HG02610 (cell line): ENCODE measurements around the gene PLA2G12B.
"Not testable (repeated sequence)": the region's sequence is repeated elsewhere in the genome, so short reads cannot be mapped to it uniquely, and the experiment has no call there.

ENCODE experiments used
- ATAC-seq: cut with Tn5 transposase; IDR thresholded peaks from one replicate; pipeline ENCODE4 v1.9.1; 2021; ENCODE audit warnings: mild to moderate bottlenecking, moderate library complexity; ENCODE audit not compliant: unreplicated experiment

The PLA2G12B gene, protein sequence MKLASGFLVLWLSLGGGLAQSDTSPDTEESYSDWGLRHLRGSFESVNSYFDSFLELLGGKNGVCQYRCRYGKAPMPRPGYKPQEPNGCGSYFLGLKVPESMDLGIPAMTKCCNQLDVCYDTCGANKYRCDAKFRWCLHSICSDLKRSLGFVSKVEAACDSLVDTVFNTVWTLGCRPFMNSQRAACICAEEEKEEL

DNA sequence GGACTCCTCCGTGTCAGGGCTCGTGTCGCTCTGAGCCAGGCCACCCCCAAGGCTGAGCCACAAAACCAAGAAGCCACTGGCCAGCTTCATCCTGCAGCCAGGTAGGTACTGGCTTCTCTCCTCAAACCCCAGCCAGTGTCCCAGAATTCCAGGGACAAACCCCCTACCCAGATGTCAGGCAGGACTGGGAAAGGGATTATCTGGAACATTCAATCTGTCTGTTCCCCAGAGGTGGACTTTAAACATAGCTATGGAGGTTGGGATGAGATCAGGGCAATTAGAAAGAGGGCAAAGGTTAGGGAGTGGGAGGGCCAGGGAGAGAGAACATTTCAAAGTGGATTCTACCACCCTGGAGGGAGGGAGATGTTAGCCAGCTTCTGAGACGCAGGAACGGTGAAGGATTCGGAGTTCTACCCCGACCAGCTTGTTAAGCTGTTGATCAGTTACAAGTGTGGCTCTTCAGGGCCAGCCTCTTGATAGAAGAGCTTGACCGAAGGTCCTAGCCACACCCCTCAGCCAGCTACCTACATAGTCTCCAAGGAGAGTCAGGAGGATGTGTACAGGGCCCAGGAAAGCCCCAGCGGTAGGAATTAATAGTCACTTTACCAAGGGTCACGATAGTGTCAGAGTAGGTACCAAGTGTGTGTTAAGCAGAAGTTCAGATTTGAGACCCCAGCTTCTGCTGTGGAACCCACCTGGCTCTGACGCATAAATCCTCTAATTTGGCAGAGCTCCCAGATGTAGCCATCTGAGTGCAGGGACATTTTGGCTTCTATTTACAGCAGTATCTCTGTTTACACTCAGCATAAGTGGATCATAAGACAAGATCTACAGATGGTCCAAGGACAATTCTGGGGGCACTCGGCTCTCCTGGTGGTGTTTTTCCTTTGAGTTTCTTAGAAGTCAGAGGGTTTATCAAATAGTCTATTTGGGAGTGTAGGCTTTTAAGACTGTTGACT, at the start of gene PLA2G12B:
Gene PLA2G12B, minus strand, starts transcription at position 211 of the 959 bp plus-strand sequence. Its CDS starts 121 bp downstream, at position 90.
- no peak for ATAC-seq

DNA sequence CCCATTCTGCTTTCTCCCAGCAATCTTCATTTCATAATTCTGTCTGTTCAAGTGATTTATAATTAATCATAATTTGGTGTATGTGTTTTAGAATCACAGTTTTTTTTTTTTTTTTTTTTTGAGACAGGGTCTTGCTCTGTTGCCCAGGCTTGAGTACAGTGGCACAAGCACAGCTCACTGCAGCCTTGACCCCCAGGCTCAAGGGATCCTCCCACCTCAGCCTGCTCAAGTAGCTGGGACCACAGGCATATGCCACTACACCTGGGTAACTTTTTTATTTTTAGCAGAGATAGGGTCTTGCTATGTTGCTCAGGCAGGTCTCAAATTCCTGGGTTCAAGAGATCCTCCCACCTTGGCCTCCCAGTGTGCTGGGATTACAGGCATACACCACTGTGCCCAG, 49.2 kb upstream of the PLA2G12B start:
- ATAC-seq: no peak

DNA sequence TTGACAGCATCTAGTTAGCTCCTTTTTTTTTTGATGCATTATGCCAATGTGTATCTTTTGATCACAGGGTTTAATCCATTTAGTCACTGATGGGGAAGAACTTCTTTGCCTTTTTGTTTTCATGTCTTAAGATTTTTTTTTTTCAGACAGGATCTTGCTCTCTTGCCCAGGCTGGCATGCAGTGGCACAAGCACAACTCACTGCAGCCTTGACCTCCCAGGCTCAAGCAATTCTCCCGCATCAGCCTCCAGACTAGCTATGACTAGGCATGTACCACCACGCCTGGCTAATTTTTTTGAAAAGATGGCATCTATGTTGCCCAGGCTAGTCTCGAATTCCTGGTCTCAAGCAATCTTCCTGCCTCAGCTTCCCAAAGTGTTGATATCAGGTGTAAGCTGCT, 46.4 kb upstream of the PLA2G12B start:
- no peak for ATAC-seq

DNA sequence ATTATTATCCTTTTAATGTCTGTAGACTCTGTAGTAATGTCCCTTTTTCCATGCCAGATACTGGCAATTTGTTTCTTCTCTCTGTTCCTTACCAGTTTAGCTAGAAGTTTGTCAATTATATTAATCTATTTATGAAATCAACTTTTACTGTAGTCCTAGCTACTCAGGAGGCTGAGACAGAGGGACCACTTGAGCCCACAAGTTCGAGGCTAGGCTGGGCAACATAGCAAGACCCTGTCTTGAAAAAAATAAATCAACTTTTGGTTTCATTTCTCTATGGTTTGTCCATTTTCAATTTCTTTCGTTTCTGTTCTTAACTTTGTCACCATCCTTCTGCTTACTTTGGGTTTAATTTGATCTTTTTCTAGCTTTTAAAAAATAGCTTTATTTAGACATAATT, 42.5 kb upstream of the PLA2G12B start:
- ATAC-seq: no peak

DNA sequence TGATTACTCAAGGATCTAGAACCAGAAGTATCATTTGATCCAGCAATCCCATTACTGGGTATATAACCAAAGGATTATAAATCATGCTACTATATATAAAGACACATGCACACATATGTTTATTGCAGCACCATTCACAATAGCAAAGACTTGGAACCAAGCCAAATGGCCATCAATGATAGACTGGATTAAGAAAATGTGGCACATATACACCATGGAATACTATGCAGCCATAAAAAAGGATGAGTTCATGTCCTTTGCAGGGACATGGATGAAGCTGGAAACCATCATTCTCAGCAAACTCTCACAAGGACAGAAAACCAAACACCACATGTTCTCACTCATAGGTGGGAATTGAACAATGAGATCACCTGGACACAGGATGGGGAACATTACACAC, 40.9 kb upstream of the PLA2G12B start:
- not testable (repeated sequence) for ATAC-seq

DNA sequence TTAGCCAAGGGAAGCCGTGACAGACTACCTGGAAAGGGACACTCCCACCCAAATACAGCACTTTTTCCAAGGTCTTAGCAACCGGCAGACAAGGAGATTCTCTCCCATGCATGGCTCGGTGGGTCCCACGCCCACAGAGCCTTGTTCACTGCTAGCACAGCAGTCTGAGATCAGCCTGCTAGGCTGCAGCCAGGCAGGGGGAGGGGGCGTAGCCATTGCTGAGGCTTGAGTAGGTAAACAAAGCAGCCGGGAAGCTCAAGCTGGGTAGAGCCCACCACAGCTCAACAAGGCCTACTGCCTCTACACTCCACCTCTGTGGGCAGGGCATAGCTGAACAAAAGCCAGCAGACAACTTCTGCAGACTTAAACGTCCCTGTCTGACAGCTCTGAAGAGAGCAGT, 35.2 kb upstream of the PLA2G12B start:
- ATAC-seq: not testable (repeated sequence)

DNA sequence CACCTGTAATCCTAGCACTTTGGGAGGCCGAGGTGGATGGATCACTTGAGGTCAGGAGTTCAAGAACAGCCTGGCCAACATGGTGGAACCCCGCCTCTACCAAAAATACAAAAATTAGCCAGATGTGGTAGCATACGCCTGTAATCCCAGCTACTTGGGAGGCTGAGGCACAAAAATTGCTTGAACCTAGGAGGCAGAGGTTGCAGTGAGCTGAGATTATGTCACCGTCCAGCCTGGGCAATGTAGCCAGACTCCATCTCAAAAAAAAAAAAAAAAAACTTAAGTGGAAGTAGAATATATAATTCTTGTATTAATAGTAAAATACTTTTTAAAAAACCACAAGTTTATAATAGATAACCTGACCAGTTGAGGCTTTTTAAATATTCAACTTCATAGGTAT, 30.0 kb upstream of the PLA2G12B start:
- ATAC-seq: not testable (repeated sequence)

DNA sequence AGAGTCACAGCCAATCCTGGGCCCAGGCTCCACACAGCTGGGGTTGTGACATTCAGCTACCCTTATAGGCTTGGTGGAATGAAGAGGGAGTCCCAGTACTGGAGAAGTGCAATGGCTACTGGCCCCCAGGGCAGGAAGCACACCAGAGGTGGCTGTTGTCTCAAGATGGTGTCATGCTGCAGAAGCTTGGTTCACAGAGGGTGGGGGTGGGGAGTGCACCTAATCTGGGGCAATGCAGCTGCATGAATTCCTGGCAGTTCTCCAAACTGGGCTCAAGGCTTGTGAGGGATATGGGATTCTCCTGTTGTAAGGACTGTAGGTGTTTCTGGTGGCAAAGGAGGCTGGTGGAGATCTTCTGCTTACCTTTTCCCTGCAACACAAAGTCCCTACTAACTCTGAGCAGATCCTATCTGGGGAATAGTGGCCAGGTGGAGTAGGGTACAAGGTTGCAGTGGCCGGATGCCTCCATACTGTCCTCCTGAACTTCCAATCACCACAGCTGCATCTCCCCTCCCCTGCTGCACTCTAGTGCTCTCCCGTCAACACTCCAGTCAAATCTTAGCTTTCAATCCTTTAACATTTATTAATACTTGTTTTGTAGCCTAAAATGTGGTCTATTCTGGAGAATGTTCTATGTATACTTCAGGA, 27.4 kb upstream of the PLA2G12B start:
- no peak for ATAC-seq

DNA sequence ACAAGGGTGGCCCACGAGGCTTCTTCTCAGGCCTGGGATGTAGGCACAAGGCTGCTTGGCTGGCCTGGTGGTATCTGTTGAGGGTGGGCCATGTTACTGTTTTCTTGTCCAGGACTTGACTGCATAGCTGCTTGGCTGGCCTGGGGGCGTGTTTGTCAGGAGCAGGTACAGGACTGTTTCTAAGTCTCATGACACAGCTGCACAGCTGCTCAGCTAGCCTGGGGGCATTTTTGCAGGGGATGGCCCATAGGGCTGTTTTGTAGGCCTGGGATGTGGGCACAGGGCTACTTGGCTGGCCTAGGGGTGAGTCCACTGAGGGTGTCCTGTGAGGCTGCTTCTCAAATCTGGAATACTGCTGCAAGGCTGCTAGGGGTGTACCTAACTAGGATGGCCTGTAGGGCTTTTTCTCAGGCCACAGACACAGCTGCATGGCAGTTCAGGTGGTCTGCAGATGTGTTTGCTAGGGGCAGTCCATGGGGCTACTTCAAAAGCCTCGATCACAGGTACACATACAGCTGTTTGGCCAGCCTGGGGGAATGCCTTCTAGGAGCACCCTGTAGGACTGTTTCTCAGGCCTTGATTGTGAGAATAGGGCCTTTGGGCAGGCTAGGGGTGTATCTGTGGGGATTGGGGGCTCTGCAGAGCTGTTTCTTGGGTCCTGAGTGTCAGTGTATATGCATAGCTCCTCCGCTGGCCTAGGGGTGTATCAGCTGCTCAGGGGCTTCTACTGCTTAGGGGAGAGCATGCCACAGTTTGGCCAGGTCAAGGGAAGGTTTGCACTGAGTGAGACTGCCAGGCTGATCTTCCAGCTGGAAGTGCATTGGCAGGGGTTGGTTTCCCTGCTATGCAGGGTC, 26.6 kb upstream of the PLA2G12B start:
- ATAC-seq: no peak

DNA sequence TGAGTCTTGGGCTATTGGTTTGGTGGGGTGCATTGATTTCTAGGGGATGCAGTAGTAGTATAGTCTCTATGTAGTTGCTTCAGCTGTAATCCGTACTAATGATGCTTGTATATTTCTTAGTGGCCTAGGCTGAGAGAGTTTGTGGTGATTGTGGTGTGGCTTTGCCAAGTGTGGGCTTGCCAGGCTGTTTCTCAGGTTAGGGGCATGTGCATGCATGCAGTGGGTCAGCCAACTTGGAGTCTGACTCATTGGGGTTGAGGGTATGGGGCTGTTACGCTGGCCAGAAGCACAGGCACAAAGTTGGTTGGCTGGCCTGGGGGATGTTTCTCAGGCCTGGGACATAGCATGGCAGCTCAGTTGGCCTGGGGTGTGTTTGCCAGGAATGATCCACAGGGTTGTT, 25.7 kb upstream of the PLA2G12B start:
- no peak for ATAC-seq

DNA sequence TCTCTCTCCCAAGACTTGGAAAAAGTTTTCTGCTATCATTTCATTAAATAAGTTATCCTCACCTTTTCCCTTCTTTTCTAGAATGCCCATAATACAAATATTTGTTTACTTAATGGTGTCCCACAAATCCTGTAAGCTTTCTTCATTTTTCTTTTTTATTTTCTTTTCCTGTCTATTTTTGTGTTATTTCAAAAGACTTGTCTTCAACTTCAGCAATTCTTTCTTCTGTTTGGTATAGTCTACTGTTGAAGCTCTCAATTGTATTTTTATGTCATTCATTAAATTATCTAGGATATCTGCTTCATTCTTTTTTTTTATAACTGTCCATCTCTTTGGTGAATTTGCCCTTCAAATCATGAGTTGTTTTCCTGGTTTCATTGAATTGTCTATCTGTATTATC, 25.1 kb upstream of the PLA2G12B start:
- ATAC-seq: no peak

DNA sequence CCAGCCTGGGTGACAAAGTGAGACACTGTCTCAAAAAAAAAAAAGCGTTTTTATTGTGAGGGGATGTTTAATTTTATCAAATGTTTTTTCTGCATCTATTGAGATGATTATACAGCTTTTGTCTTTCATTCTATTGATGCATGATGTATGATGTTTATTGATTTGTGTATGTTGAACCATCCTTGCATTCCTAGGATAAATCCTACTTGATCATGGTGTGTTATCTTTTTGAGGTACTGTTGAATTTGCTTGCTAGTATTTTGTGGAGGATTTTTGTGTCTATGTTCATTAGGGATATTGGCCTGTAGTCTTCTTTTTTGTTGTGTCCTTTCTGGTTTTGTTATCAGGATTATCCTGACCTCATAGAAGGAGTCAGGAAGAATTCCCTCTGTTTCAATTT, 22.3 kb upstream of the PLA2G12B start:
- no peak for ATAC-seq

DNA sequence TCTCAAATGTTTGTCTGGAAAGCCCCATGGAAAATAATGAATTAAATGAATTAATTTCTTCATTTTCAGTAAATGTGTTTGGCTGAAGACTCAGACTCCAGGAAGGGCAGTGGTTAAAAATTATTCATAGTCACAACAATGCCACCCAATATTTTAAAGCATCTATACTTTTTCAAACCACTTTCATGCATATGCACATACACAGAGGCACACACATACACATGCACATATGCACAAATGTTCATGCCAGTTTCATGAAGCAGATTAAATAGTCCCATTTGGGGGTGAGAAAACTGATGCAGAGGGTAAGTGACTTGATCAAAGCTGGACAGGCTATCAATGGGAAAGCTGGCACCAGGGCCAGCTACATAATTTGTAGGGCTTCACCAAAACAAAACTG, 1.4 kb upstream of the PLA2G12B start:
- ATAC-seq: no peak

DNA sequence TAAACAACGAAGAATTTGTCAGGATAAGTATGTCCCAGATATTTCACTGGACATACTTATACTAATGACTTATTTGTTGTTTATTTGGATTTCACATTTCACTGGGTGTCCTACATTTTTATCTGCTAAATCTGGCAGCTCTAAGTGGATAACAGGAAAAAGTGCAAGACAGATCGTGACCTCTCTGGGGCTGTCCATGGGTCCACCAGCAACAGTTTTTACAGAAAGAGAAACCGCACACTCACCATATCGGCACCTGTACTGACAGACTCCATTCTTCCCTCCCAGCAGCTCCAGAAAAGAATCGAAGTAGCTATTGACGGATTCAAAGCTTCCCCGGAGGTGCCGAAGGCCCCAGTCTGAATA, 393 bp downstream of the PLA2G12B start:
- ATAC-seq: no peak

DNA sequence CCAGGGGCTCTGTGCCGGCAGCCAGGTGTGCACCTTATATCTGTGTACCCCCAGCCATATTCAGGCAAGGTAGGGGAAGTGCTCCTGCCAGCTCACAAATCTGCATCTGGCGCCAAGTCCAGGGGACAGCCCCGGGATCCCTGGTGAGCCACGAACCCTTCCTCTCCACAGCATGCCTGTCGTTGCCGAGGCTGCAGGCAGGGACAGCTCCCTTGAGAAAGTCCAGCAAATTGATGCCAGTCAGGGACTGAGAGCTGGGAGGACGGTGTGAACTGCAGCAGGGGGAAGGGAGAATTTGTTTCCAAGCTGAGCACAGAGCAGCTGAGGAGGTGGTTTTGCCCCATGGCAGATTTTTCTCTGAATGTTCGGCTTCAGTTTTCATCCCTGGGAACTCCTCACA, 919 bp downstream of the PLA2G12B start:
- ATAC-seq: no peak

DNA sequence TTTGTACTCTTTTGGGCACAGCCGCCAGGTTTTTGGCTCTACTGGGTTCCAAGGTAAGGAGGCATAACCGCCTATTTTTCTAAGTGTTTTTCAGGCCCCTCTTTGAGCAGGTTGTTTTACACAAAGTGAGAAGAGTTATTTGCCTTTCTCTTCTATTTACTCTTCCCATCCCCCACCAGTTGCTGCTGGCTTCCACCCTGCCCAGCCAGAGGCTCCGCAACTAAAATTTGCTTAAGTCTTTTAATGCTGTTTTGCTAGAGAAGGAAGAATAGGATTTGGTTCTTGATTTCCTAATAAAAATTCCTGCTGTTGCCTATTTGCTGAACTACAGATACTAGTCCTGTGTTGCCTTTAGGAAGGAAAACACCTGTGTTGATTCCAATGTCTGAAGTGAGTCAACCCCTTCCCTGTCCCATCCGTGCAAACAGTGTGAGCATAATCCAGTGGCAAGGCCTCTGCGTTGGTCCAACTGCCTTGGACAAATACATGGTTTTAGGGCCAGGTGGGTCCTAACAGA, 1.9 kb downstream of the PLA2G12B start:
- no peak for ATAC-seq

DNA sequence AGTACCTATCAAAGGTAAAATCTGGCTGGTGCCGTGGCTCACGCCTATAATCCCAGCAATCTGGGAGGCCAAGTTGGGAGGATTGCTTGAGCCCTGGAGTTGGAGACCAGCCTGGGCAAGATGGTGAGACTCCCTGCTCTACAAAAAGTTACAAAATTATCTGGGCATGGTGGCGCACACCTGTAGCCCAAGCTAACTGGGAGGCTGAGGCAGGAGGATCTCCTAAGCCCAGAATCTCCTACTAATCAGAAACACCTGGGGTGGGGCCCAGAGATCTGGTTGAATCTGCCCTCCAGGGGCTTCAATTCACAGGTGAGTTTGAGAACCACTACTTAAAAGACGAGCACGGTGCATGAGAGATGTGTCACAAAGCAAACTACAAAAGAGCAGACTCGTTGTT, 2.4 kb downstream of the PLA2G12B start:
- no peak for ATAC-seq

DNA sequence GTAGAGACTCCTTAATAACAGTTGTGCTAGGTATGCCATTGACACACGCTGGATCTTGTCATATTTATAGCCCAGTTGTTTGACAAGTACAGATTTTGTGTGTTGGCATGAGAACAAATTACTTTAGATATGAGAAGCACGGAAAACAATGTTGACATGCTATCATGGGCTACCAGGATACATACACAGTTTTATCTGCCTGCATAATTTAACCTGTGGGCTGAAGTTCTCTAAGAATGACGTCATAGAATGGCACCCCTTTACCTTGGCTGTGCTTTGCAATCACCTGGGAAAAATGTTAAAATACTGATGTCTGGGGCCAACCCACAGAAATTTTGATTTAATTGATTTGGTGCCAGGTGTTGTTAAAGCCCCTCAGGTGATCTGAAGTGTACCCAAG, 2.8 kb downstream of the PLA2G12B start:
- ATAC-seq: no peak

DNA sequence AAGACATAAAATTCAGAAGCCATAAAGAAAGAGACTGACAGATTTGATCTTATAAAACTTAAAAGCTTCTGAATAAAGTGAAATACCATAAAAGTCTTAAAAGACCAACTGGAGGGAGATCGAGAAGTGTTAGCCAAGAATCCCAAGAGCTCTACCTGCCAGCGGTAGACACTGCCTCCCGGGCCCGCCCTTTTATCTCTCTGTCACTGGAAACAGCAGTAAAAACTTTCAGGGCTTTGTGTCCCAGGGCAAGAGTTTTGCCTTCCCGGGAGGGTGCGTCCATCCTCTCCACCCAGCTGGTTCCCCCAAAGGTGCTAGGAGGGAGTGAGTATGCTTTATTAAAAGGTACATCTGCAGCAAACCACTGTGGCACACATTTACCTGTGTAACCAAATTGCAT, 5.8 kb downstream of the PLA2G12B start:
- ATAC-seq: no peak

DNA sequence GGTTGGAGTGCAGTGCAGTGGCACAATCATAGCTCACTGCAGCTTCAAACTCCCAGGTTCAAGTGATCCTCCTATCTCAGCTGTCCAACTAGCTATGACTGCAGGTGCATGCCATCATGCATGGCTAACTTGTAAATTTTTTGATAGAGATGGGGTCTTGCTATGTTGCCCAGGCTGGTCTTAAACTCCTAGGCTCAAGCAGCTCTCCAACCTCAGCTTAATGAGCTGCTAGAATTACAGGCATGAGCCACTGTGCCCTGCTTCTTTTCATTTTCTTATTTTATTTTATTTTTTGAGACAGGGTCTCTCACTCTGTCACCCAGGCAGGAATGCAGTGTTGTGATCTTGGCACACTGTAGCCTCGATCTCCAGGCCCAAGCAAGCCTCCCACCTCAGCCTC, 7.6 kb downstream of the PLA2G12B start:
- no peak for ATAC-seq
